Activated T-cell treated with anti-CD3 and anti-CD28 coated beads for 1 hour (primary cell): ENCODE data around the gene EXO1.

ENCODE experiments used
- DNase-seq: peaks from one replicate; pipeline ENCODE4 v3.0.0-alpha.2; 2020; ENCODE audit warnings: low read depth

EXO1 gene

DNA sequence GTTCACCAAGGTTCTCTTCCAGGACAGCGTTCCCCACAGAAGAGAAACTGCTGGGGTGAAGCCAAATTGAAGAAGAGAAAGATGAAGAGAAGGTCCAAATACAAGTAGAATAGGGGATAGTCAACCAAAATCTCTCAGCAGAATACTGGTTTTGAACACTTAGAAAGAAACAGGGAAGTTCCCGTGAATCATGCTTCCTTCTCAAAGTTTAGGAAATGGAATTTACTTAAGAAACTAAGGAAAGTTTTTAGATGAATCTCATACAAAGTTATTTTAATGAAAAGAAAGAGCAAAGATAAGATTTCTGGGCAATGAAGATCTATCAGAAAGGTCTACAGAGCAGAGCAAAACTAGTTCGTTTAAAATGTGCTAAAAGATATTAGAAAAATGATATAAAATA is 43.3 kb downstream of the EXO1 start:
- no peak for DNase-seq

- no peak for DNase-seq
Measured at GRCh38 chr1:241894016-241894415, 46.0 kb downstream of the EXO1 start.

DNA sequence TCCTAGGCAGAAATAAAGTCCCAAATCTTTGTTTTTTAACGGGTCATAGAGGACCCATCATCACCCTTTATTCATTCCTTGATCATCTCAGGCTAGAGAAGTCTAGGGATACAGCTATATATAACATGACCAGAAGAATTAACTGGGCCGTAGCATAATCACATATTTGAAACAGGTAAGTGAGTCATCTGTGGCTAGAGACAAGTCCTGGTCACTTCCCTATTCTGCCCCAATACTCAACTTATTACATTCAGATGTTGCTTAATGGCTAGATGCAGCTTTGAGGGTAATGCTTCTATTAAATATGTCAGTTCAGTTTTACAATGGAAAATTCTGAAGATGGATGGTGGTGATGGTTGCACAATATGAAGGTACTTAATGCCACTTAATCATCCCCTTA is 47.0 kb downstream of the EXO1 start:
- DNase-seq = no peak

- DNase-seq = no peak
Measured at GRCh38 chr1:241896670-241896962, 48.6 kb downstream of the EXO1 start.

- no peak for DNase-seq
Measured at GRCh38 chr1:241899210-241899609, 51.2 kb downstream of the EXO1 start.

DNA sequence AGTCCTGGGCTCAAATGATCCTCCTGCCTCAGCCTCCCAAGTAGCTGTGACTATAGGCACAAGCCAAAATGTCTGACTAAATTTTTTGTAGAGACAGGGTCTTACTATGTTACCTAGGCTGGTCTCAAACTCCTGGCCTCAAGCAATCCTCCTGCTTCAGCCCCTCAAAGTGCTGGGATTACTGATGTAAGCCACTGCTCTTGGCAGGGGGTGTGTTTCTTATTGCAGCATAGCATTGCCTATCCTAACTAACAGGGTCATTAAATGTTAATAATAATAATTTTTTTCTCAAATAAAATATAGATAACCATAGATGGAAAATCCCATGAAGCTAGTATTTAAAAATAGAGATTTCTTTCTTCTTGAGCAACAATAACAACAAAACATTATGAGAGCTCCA is 52.4 kb downstream of the EXO1 start:
- no peak for DNase-seq

- no peak for DNase-seq
Measured at GRCh38 chr1:241902391-241903065, 54.5 kb downstream of the EXO1 start.

DNA sequence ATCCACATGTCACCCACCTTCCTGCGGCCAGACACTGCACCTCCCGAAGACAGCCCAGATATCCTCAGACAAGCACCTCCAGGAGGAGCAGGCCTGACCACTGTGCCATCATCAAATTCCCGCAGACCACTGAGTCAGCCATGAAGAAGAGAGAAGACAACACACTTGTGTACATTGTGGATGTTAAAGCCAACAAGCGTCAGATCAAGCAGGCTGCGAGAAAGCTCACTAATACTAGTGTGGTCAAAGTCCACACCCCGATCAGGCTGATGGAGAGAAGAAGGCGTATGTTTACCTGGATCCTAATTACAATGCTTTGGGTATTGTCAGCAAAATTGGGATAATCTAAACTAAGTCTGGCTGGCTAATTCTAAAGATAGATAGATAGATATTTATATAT is 68.2 kb downstream of the EXO1 start:
- DNase-seq = no peak

GRCh38 chr1:241917487-241917886 is 69.5 kb downstream of the EXO1 start:
- no peak for DNase-seq

DNA sequence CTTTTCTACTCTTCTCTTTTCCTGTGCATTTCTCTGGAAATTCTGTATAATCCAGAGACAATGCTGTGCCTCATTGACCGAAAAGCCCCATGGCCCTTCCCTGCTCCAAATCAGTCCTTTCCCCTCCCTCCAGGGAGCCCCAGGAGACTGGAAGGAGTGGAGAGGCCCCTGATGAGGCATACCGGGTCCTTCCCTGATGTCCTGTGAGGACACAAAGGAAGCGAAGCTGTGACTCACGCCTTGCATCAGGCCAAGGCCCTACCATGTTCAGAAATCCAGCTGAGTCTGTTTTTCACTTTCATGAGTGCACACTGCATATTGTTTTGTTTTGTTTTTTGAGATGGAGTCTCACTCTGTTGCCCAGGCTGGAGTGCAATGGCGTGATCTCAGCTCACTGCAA is 70.9 kb downstream of the EXO1 start:
- DNase-seq = no peak

DNA sequence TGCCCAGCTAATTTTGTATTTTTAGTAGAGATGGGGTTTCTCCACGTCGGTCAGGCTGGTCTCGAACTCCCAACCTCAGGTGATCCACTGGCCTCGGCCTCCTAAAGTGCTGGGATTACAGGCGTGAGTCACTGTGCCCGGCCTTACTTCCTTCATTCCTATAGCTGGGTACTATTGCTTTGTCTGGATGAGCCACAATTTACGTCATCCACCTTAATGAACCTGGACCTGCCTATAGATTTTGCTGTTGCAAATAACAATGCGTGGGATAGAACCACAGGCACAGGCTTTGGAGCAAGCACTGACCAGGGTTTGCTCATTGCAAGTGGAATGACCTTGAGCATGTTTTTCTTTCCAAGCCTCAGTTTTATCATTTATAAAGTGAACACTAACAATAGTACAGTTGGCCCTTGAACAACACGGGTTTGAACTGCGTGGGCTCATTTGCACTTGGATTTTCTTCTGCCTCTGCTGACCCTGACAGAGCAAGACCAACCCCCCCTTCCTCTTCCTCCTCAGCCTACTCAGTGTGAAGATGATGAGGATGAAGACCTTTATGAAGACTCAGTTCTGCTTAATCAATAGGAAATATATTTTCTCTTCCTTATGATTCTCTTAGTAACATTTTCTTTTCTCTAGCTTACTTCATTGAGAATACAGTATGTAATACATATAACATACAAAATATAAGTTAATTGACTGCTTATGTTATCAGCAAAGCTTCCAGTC is 76.2 kb downstream of the EXO1 start:
- no peak for DNase-seq

GRCh38 chr1:241926141-241926540 is 78.1 kb downstream of the EXO1 start:
- DNase-seq = no peak

- DNase-seq = no peak
Measured at GRCh38 chr1:241927321-241927720, 79.3 kb downstream of the EXO1 start.

- no peak for DNase-seq
Measured at GRCh38 chr1:241932845-241933244, 84.8 kb downstream of the EXO1 start.

DNA sequence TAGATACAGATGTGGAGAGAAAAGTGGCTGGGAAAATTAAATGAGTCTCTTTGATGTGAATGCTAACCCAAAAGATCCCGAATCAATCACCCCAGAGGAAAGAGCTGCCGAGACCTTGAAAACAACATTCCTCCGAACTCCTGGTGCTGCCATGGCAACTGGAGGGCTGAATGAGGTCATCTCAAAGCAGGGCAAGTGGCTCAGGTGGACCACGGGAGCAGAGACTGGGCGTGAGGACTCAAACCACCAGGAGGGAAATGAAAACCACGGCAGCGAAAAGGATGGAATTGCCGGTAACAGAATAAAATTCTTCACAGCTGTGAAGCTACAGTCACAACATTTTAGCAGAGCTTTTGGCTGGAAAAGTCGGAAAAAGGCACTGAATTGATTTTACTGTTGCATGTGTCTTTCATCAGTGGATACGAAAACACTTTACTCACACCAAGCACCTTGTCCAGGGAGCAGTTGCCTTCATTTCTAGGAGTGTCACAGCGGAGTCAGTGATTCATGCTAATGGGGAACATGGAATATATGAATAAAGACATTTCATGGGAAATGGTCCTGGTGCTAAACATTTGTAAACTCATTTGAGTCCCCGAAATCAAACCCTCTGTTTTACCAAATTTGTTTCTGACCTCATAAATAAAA is 86.3 kb downstream of the EXO1 start:
- no peak for DNase-seq

DNA sequence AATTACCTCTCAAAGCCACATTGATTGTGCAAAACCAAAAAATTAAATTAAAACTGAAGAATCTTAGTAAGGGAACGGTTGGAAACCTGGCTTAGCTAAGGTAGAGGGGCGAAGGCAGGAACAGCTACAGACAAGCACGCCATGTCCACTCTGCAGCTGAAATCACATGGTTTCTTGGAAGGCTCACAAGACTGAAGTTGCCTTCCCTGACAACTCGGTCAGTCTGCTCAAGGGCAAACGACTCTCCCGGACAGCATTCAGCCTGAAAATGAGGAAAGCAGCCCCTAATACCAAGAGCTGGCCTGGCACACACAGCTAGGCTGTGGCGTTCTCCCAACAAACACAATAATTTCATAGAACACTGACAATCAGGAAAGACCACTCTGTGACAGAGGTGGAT is 86.9 kb downstream of the EXO1 start:
- no peak for DNase-seq
